K562 (cell line): ENCODE results near the gene ADRM1. TPM values are rescaled to one million over a fixed set of nuclear protein-coding genes. Genes with fewer than 3 reads are reported as not detected.
A peak's percentile ranks its signal among the peaks of the same experiment; 100 is the strongest.

ENCODE experiments used
- BRCA1 ChIP-seq, 2 experiments: fragments of 450-650 bp in 1 of 2; sonication (generic) in 1 of 2; formaldehyde crosslinking in 1 of 2; IDR thresholded peaks; 2 replicates each; pipeline versions ENCODE4 v1.5.0 to v1.6.1; 2017 to 2020; ENCODE audit warnings: mild to moderate bottlenecking in 1 of 2, missing genetic modification reagents in 1 of 2
- CBFA2T2 ChIP-seq: fragments of 450-650 bp; conservative IDR thresholded peaks from 2 replicates; pipeline ENCODE4 v1.6.1; 2017; ENCODE audit warnings: mild to moderate bottlenecking
- CREB1 ChIP-seq, 2 experiments: sonication (generic) in 1 of 2; formaldehyde crosslinking in 1 of 2; IDR thresholded peaks; 2 replicates each; pipeline versions ENCODE4 v1.6.1 to v1.8.0; 2012 to 2022; ENCODE audit warnings: inconsistent platforms in 1 of 2, mild to moderate bottlenecking in 1 of 2, missing genetic modification reagents in 1 of 2, moderate library complexity in 1 of 2
- IRF9 ChIP-seq: fragments of 450-650 bp; IDR thresholded peaks from 2 replicates; pipeline ENCODE4 v1.6.1; 2016; ENCODE audit warnings: missing biosample characterization, missing genetic modification characterization
- JUN ChIP-seq, 2 experiments: sonication (generic) in 1 of 2; formaldehyde crosslinking in 1 of 2; IDR thresholded peaks; 2 replicates each; pipeline versions ENCODE4 v1.6.1 to v1.8.0; 2012 to 2022; ENCODE audit warnings: borderline replicate concordance in 2 of 2, mild to moderate bottlenecking in 2 of 2, improper control_type of control experiment in 1 of 2, low read depth in 1 of 2, low read length in 1 of 2, missing genetic modification reagents in 1 of 2
- MAZ ChIP-seq, 2 experiments: fragments of 450-650 bp in 1 of 2; sonication (generic) in 1 of 2; formaldehyde crosslinking; IDR thresholded peaks in 1 of 2; conservative IDR thresholded peaks in 1 of 2; 2 replicates each; pipeline versions ENCODE4 v1.4.0 to v1.5.0; 2020; ENCODE audit warnings: mild to moderate bottlenecking in 1 of 2, missing genetic modification reagents in 1 of 2
- MLX ChIP-seq, 2 experiments: fragments of 450-650 bp in 1 of 2; sonication (generic) in 1 of 2; formaldehyde crosslinking; conservative IDR thresholded peaks; 2 replicates each; pipeline versions ENCODE4 v1.4.0 to v1.8.1; 2020 to 2022; ENCODE audit warnings: mild to moderate bottlenecking in 1 of 2, missing genetic modification reagents in 1 of 2
- MXI1 ChIP-seq: IDR thresholded peaks from 2 replicates; pipeline ENCODE4 v1.6.1; 2011; ENCODE audit warnings: low read depth, mild to moderate bottlenecking, improper control_type of control experiment, low read length
- NFYB ChIP-seq: IDR thresholded peaks from 2 replicates; pipeline ENCODE4 v1.6.1; 2011; ENCODE audit warnings: mild to moderate bottlenecking, moderate library complexity; ENCODE audit not compliant: insufficient read length; ENCODE audit errors: extremely low read depth
- PHF8 ChIP-seq: fragments of 200-600 bp; sonication (generic); IDR thresholded peaks from 2 replicates; pipeline ENCODE4 v1.6.1; 2012; ENCODE audit warnings: mixed run types, mild to moderate bottlenecking, inconsistent platforms, low read length, moderate library complexity, borderline replicate concordance
- SIRT6 ChIP-seq: IDR thresholded peaks from one replicate; pipeline ENCODE4 v1.6.1; 2012; ENCODE audit warnings: low read depth, mild to moderate bottlenecking, control low read depth, inconsistent platforms, low read length, moderate library complexity
- STAT5A ChIP-seq: IDR thresholded peaks from 2 replicates; pipeline ENCODE4 v1.6.1; 2012; ENCODE audit warnings: low read length, inconsistent platforms, borderline replicate concordance
- UBTF ChIP-seq, 2 experiments: IDR thresholded peaks; 2 replicates each; pipeline ENCODE4 v1.6.1; 2012; ENCODE audit warnings: improper control_type of control experiment in 2 of 2, low read depth in 2 of 2, low read length in 2 of 2, borderline replicate concordance in 1 of 2
- ZBTB1 ChIP-seq: sonication (generic); formaldehyde crosslinking; IDR thresholded peaks from 2 replicates; pipeline ENCODE4 v1.8.1; 2023; ENCODE audit warnings: missing genetic modification reagents, low read depth, mild to moderate bottlenecking, borderline replicate concordance
- ZNF140 ChIP-seq: fragments of 250-450 bp; sonication (Bioruptor Pico); IDR thresholded peaks from 2 replicates; pipeline ENCODE4 v1.8.0; 2021; ENCODE audit warnings: moderate library complexity, mild to moderate bottlenecking, inconsistent platforms
- ZNF143 ChIP-seq: sonication (generic); formaldehyde crosslinking; IDR thresholded peaks from 2 replicates; pipeline ENCODE4 v1.9.0; 2022; ENCODE audit warnings: mild to moderate bottlenecking, missing genetic modification reagents
- ZNF589 ChIP-seq: fragments of 200-800 bp; sonication (Bioruptor generic); IDR thresholded peaks from 2 replicates; pipeline ENCODE4 v1.6.1; 2016; ENCODE audit warnings: low read depth, missing genetic modification characterization, missing compliant biosample characterization
- ZSCAN32 ChIP-seq: fragments of 450-650 bp; formaldehyde crosslinking; IDR thresholded peaks from 2 replicates; pipeline ENCODE4 v1.4.0; 2020; ENCODE audit warnings: mild to moderate bottlenecking, moderate library complexity
- polyA plus RNA-seq, 8 experiments: library from polyadenylated mRNA; depleted of rRNA in 4 of 8; stranded (reverse) in 5 of 8; unstranded in 3 of 8; fragments of >200 nt; fragmentation: Nextera tagmentation in 2 of 8; fragmentation: Illumina TruSeq in 1 of 8; extraction: Ambion mirVana in 2 of 8; extraction: Trizol in 1 of 8; gene quantifications; 2 replicates each; pipeline versions ENCODE4 v1.2.1 to v1.2.3, GENCODE V29; 2011 to 2014; ENCODE audit warnings: inconsistent platforms in 1 of 8, missing spikeins in 1 of 8
- total RNA-seq, 7 experiments: library from RNA; depleted of rRNA in 6 of 7; stranded (reverse); fragments of >200 nt in 6 of 7; fragmentation: Illumina TruSeq in 2 of 7; extraction: Trizol in 2 of 7; gene quantifications; 2 replicates each; pipeline versions ENCODE4 v1.2.1 to v1.2.3, GENCODE V29; 2011 to 2021; ENCODE audit warnings: low replicate concordance in 1 of 7
- TF ChIP-seq, protein P1 (sequence below): fragments of 250-450 bp; sonication (Bioruptor Pico); IDR thresholded peaks from 2 replicates; pipeline ENCODE4 v1.8.0; 2021; ENCODE audit warnings: moderate library complexity, mild to moderate bottlenecking, inconsistent platforms

The ADRM1 gene
- total and polyA plus RNA-seq, 9 of the 15 experiments (the other 6 are each of a cell fraction or from before 2014, with no cell fraction given) = 5.0 to 223 (median 67.4) TPM

DNA sequence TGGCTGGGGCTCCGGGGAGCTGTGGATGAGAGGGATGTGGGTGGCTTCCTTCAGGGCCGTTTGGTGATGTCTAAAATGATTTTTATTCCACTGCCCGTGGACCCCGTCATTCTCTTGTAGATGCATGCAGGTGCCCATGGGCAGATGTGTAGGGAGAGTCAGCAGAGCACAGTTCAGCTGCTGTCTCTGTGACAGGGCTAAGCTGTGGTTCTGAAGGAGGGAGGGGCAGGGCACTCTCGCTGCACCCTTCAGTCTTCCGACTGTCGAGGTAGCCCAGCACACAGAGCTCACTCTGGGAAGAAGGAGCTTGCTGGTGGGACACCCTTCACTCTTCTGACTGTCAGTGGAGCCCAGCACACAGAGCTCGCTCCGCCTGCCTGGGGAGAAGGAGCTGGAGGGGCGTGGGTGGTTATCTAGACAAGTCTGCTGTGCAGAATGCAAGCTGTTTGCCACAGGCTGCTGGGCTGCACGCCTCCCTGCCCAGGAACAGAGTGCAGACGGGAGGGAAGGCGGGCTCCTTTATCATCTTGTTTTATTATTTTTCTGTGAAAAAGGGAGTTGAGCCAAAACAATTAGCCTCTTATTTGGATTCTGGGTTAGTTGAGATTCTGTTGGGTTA is 28.4 kb upstream of the ADRM1 start (continued):
- TF ChIP-seq MAZ (CRISPR knock-in tag; conservative IDR thresholded peaks at IDR 0.05 in 1 of 2, IDR thresholded peaks at IDR 0.05 in 1 of 2) (no peak), MXI1 (no peak), ZSCAN32 (CRISPR knock-in tag) (no peak), ZNF140 (CRISPR knock-in tag) (no peak), ZNF143 (no peak), CBFA2T2 (peak; percentile 72), SIRT6 (no peak), UBTF (IDR thresholded peaks at IDR 0.05; ENCODE audit: borderline replicate concordance in 1 of 2, low read depth in 2 of 2, low read length in 2 of 2) (peak in 1 of 2 experiments; percentile 60; a peak in 1 of 4 replicates), CREB1 (IDR thresholded peaks at IDR 0.05) (no peak), CREB1 (CRISPR knock-in tag; IDR thresholded peaks at IDR 0.05) (no peak), MLX (CRISPR knock-in tag; conservative IDR thresholded peaks at IDR 0.05) (no peak), STAT5A (peak; percentile 30; the same call in 1 of the 2 replicates), BRCA1 (IDR thresholded peaks at IDR 0.05) (no peak), BRCA1 (CRISPR knock-in tag; IDR thresholded peaks at IDR 0.05) (no peak), JUN (IDR thresholded peaks at IDR 0.05; ENCODE audit: borderline replicate concordance, low read depth, low read length) (no peak), JUN (CRISPR knock-in tag; IDR thresholded peaks at IDR 0.05; ENCODE audit: borderline replicate concordance) (no peak), IRF9 (no peak), PHF8 (no peak), ZNF589 (CRISPR knock-in tag) (no peak), ZBTB1 (no peak), NFYB (no peak)
- TF ChIP-seq, protein P1, sequence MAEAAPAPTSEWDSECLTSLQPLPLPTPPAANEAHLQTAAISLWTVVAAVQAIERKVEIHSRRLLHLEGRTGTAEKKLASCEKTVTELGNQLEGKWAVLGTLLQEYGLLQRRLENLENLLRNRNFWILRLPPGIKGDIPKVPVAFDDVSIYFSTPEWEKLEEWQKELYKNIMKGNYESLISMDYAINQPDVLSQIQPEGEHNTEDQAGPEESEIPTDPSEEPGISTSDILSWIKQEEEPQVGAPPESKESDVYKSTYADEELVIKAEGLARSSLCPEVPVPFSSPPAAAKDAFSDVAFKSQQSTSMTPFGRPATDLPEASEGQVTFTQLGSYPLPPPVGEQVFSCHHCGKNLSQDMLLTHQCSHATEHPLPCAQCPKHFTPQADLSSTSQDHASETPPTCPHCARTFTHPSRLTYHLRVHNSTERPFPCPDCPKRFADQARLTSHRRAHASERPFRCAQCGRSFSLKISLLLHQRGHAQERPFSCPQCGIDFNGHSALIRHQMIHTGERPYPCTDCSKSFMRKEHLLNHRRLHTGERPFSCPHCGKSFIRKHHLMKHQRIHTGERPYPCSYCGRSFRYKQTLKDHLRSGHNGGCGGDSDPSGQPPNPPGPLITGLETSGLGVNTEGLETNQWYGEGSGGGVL = no peak
